ENCODE measurements around the gene HMCN2.

HMCN2 gene

DNA sequence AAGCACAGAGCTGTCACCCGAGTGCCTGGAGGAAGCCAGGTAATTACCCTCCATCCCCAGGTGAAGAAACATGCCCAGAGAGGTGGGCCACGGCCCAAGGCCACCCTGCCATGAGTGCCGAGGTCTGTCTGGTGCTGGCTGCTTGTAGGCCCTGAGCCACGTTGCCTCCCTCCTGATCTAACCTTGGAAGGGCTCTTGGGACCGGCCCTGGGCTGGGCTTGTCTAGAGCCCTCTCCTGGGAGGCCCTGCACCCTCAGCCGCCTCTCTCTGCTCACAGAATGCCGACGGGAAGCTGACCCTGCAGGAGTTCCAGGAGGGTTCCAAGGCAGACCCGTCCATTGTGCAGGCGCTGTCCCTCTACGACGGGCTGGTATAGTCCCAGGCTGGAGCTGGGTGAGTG, 39.4 kb upstream of the HMCN2 start:
- H3K4me3 ChIP-seq (ENCODE audit: low read length), result no peak overlapping the region
- TF ChIP-seq, protein P1, sequence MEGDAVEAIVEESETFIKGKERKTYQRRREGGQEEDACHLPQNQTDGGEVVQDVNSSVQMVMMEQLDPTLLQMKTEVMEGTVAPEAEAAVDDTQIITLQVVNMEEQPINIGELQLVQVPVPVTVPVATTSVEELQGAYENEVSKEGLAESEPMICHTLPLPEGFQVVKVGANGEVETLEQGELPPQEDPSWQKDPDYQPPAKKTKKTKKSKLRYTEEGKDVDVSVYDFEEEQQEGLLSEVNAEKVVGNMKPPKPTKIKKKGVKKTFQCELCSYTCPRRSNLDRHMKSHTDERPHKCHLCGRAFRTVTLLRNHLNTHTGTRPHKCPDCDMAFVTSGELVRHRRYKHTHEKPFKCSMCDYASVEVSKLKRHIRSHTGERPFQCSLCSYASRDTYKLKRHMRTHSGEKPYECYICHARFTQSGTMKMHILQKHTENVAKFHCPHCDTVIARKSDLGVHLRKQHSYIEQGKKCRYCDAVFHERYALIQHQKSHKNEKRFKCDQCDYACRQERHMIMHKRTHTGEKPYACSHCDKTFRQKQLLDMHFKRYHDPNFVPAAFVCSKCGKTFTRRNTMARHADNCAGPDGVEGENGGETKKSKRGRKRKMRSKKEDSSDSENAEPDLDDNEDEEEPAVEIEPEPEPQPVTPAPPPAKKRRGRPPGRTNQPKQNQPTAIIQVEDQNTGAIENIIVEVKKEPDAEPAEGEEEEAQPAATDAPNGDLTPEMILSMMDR (conservative IDR thresholded peaks at IDR 0.05; ENCODE audit: low read length), result no peak
- DNase-seq (ENCODE audit: low read depth), result no peak

DNA sequence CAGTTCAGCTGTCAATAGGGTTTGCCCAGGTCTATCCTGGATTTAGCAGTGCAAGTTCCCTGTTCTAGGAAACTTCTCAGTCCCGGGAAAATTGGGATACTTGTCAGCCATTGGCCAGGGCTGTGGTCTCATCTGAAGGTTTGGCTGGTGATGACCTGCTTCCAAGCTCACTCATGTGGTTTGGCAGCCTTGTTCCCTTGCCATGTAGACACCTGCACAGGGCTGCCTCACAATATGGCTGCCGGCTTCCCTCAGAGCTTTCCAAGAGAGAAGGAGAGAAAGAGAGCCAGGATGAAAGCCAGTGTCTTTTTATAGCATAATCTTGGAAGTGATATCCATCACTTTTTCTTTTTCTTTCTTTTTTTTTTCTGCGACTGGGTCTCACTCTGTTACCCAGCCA, 37.7 kb upstream of the HMCN2 start:
- no peak overlapping the region for H3K4me3 ChIP-seq (ENCODE audit: low read length)
- TF ChIP-seq, protein P1 (conservative IDR thresholded peaks at IDR 0.05; ENCODE audit: low read length), result no peak
- DNase-seq (ENCODE audit: low read depth), result no peak

DNA sequence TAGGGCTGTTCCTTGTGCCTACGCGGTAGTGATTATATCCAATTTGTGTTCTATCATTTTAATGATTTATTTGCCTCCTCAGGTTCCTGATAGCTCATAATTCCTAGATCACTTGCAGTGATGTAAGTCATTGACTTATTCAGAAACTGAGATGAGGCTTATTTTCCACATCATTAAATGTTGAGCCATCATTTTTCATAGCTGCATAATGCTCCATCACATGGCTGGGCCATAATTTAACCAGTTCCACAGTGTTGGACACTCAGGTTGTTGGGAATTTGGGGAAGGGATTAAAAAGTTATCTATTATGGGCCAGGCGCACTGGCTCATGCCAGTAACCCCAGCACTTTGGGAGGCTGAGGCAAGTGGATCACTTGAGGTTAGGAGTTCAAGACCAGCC, 35.8 kb upstream of the HMCN2 start:
- TF ChIP-seq, protein P1 (conservative IDR thresholded peaks at IDR 0.05; ENCODE audit: low read length), result no peak
- no peak overlapping the region for H3K4me3 ChIP-seq (ENCODE audit: low read length)
- DNase-seq (ENCODE audit: low read depth), result no peak

GRCh38 chr9:130230631-130231030, 34.9 kb upstream of the HMCN2 start:
- DNase-seq (ENCODE audit: low read depth), result no peak
- no peak overlapping the region for H3K4me3 ChIP-seq (ENCODE audit: low read length)
- TF ChIP-seq, protein P1 (conservative IDR thresholded peaks at IDR 0.05; ENCODE audit: low read length), result no peak

DNA sequence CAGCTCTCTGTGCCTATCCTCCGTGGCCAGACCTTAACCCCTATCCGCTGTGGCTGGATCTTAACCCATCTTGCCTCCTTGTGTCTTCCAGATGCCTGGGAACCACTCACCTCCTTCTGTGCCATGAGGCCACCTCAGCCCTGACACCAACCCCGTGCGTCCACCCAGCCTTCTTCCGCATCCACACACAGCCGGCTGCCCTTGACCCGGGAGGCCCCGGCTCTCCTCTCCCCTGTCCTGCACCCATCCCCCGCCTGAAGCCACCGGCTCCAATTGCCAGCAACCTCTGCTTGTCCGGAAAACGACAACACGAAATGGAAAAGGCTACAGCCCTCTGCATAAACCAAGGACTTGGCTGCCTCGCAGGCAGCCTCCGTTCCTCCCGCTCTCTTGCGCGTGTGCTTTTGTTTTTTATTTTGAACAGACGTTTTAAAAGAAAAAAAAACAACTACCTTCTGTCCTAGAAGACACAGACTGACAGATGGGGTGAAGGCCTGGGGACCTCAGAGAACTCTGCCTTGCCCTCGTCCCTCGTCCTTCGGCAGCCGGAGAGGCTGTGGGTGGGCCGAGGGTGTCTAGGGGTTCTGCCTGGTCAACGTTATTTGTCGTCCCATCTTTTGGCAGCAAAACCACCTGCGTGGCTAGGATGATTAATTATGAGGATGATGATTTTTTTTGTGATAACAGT, 32.5 kb upstream of the HMCN2 start:
- no peak for DNase-seq (ENCODE audit: low read depth)
- no peak overlapping the region for H3K4me3 ChIP-seq (ENCODE audit: low read length)
- TF ChIP-seq, protein P1 (conservative IDR thresholded peaks at IDR 0.05; ENCODE audit: low read length), result no peak

DNA sequence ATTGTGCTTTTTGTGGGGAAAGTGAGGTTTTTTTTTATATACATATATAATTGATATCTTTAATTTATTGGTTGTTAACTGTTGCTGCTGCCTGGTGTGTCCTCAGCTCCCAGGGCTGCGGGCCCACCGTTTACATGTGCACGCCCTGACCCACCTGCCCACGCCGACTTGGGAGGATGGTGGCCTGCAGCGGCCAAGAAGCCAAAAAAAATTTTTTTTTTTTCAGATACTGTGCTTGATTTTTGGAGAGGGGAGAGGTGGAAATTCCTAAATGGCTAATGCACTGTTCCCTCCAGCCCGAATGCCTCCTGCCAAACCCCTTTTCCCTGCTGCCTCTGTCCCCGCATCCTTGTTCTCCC, 32.0 kb upstream of the HMCN2 start:
- H3K4me3 ChIP-seq (ENCODE audit: low read length), result no peak overlapping the region
- TF ChIP-seq, protein P1 (conservative IDR thresholded peaks at IDR 0.05; ENCODE audit: low read length), result no peak
- no peak for DNase-seq (ENCODE audit: low read depth)

GRCh38 chr9:130234340-130235260, 31.0 kb upstream of the HMCN2 start:
- no peak overlapping the region for H3K4me3 ChIP-seq (ENCODE audit: low read length)
- no peak for DNase-seq (ENCODE audit: low read depth)
- TF ChIP-seq, protein P1 (conservative IDR thresholded peaks at IDR 0.05; ENCODE audit: low read length), result no peak

Measured in AG10803 (cell line).